Lung (tissue), 12 donors: ENCODE data around the gene APOA1. TPM values are rescaled to one million over a fixed set of nuclear protein-coding genes. Genes with fewer than 3 reads are reported as not detected.

ENCODE experiments used
- ATAC-seq: fragments of 200-7000 bp; cut with Tn5 transposase; one replicate; pipeline ENCODE4 v1.9.1; 2020; ENCODE audit warnings: moderate number of reproducible peaks; ENCODE audit not compliant: insufficient read depth, low FRiP score
- DNase-seq, 3 donors: peaks; one replicate each; pipeline ENCODE4 v3.0.0-alpha.2; 2013 to 2017
- H3K27ac ChIP-seq, 2 donors: one replicate each; pipeline ENCODE4 v1.5.1; 2013; ENCODE audit warnings: mild to moderate bottlenecking in 2 of 2, moderate library complexity in 2 of 2, control low read depth in 1 of 2, inconsistent platforms in 1 of 2, low read depth in 1 of 2, low read length in 1 of 2
- H3K27me3 ChIP-seq, 3 donors: one replicate each; pipeline ENCODE4 v1.5.1; 2013; ENCODE audit warnings: low read length in 2 of 3; ENCODE audit not compliant: control insufficient read depth in 3 of 3, insufficient read depth in 3 of 3
- H3K36me3 ChIP-seq, 4 donors: one replicate each; pipeline ENCODE4 v1.5.1; 2013; ENCODE audit warnings: low read length in 4 of 4, mild to moderate bottlenecking in 1 of 4, moderate library complexity in 1 of 4; ENCODE audit not compliant: control insufficient read depth in 4 of 4, insufficient read depth in 4 of 4
- H3K4me1 ChIP-seq, 5 donors: one replicate each; pipeline ENCODE4 v1.5.1; 2013; ENCODE audit warnings: low read length in 5 of 5, mild to moderate bottlenecking in 2 of 5, moderate library complexity in 1 of 5; ENCODE audit not compliant: control insufficient read depth in 5 of 5, insufficient read depth in 5 of 5
- H3K4me3 ChIP-seq: one replicate; pipeline ENCODE4 v1.5.1; 2013; ENCODE audit warnings: mild to moderate bottlenecking, control low read depth, moderate library complexity
- H3K9ac ChIP-seq, 2 donors: one replicate each; pipeline ENCODE4 v1.5.1; 2013; ENCODE audit warnings: low read length in 2 of 2, control low read depth in 1 of 2; ENCODE audit not compliant: insufficient read depth in 1 of 2
- H3K9me3 ChIP-seq, 4 donors: one replicate each; pipeline ENCODE4 v1.5.1; 2013; ENCODE audit warnings: low read length in 3 of 4, mild to moderate bottlenecking in 1 of 4, moderate library complexity in 1 of 4; ENCODE audit not compliant: control insufficient read depth in 4 of 4, insufficient read depth in 3 of 4
- WGBS, 2 donors: extraction: QIAGEN DNeasy Blood & Tissue Kit; methylation state at CpG; one replicate each; pipeline ENCODE4 v1.1.7; 2013; 5-methylcytosine and 5-hydroxymethylcytosine counted together
- polyA plus RNA-seq, 2 donors: library from polyadenylated mRNA; stranded (reverse); fragments of 200-250 nt; gene quantifications; one replicate each; pipeline ENCODE4 v1.2.1, GENCODE V29; 2013
- total RNA-seq, 2 donors: library from RNA; depleted of rRNA in 1 of 2; stranded (reverse); fragments of >200 nt in 1 of 2; gene quantifications; one replicate each; pipeline ENCODE4 v1.2.1, GENCODE V29; 2014 to 2021
- TF ChIP-seq, protein P1 (sequence below): IDR thresholded peaks from 2 replicates; pipeline ENCODE4 v1.5.1; 2012; ENCODE audit warnings: mild to moderate bottlenecking; ENCODE audit errors: control extremely low read depth, extremely low read depth
- donor health status: control.
- donor health status: control.
- donor health status: Bipolar disorder and iron deficiency.
- donor health status: healthy.
- donor health status: DM: yes; HTN: yes; CAD: no.

The APOA1 gene
- total and polyA plus RNA-seq, 4 donors: 1.2 to 18.2 (median 3.1) TPM

GRCh38 chr11:116844722-116845121, 7.3 kb upstream of the APOA1 start:
- ATAC-seq (no peak), DNase-seq (no peak)
- Histone ChIP-seq H3K4me1 (peaks cover 0 to 14% (median 0%) of the 10 kb centered on the region in 5 donors), H3K27ac (no peak overlapping the region), H3K9ac (no peak overlapping the region), H3K9me3 (no peaks in the 10 kb centered on the region), H3K27me3 (no peaks in the 10 kb centered on the region), H3K4me3 (no peak overlapping the region), H3K36me3 (peaks cover 20 to 37% (median 31%) of the 10 kb centered on the region in 4 donors)
- WGBS, 2 donors: 94 to 95% methylated on average over 4 of the region's 4 CpGs
- TF ChIP-seq, protein P1, sequence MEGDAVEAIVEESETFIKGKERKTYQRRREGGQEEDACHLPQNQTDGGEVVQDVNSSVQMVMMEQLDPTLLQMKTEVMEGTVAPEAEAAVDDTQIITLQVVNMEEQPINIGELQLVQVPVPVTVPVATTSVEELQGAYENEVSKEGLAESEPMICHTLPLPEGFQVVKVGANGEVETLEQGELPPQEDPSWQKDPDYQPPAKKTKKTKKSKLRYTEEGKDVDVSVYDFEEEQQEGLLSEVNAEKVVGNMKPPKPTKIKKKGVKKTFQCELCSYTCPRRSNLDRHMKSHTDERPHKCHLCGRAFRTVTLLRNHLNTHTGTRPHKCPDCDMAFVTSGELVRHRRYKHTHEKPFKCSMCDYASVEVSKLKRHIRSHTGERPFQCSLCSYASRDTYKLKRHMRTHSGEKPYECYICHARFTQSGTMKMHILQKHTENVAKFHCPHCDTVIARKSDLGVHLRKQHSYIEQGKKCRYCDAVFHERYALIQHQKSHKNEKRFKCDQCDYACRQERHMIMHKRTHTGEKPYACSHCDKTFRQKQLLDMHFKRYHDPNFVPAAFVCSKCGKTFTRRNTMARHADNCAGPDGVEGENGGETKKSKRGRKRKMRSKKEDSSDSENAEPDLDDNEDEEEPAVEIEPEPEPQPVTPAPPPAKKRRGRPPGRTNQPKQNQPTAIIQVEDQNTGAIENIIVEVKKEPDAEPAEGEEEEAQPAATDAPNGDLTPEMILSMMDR: no peak

DNA sequence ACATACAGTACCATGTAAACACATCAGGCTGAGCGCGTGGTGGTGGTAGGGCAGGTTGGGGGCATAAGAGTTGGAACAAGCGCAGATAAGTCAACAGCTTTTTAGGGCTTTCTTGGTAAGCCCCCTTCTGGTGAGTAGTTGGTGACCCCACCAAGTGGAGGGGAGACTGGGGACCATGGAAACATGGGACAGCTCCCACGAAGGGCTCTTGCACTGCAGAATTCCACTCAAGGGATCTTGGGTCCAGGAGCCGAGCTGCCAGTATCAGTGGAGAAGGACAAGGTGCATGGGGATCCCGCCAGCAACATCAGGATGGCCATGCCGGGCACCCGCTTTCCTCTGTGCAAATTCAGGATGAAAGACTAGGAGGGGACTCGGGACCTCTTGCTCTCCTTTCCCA, 6.2 kb upstream of the APOA1 start:
- no peak overlapping the region for H3K4me3 ChIP-seq
- H3K36me3 ChIP-seq: peaks cover 20 to 32% (median 28%) of the 10 kb centered on the region in 4 donors
- no peak overlapping the region for H3K27ac ChIP-seq
- H3K9me3 ChIP-seq: no peaks in the 10 kb centered on the region
- peaks cover 0 to 22% (median 0%) of the 10 kb centered on the region in 5 donors for H3K4me1 ChIP-seq
- no peak overlapping the region for H3K9ac ChIP-seq
- no peaks in the 10 kb centered on the region for H3K27me3 ChIP-seq
- DNase-seq (no peak), ATAC-seq (no peak)
- WGBS, 2 donors: 95 to 96% methylated on average over 9 of the region's 9 CpGs
- TF ChIP-seq, protein P1: no peak

DNA sequence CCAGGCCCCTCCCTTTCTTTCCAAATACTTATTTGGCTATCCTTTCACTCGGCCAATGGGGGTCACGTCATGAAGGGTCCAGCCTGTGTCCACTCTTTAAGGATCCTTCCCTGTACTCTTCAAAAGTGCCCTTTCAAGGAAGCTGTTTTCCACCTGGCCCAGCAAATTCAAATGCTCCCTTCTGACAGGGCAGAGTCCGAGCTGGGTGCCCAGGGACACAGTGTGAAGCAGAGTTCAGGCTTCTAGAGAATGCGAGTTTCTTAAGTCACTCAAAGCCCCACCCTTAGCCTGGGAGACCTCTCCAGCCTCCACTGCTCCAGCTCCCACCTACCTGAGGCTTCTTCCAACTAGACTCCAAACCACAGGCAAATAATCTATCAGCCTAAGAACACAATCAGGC, 5.5 kb upstream of the APOA1 start:
- Histone ChIP-seq H3K27me3 (no peaks in the 10 kb centered on the region), H3K9ac (no peak overlapping the region), H3K27ac (no peak overlapping the region), H3K4me3 (no peak overlapping the region), H3K9me3 (no peaks in the 10 kb centered on the region), H3K4me1 (peaks cover 0 to 22% (median 0%) of the 10 kb centered on the region in 5 donors), H3K36me3 (peaks cover 16 to 29% (median 28%) of the 10 kb centered on the region in 4 donors)
- WGBS, 2 donors: 79 to 84% methylated on average over 4 of the region's 4 CpGs
- DNase-seq (no peak), ATAC-seq (no peak)
- TF ChIP-seq, protein P1: no peak

DNA sequence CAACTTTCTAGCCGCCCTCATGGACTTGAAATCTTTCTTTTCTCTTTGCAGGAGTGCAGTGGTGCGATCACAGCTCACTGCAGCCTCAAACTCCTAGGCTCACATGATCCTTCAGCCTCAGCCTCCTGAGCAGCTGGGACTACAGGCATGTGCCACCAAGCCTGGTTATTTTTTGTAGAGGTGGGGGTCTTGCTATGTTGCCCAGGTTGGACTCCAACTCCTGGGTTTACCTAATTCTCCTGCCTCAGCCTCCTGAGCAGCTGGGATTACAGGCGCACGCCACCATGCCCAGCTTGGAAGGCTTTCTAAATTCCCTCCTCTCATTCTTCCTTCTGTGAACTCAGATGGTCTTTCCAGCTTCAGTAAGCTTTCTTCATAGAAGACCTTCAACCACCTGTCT, 4.7 kb upstream of the APOA1 start:
- ATAC-seq (no peak), DNase-seq (no peak)
- Histone ChIP-seq H3K9ac (no peak overlapping the region), H3K27ac (no peak overlapping the region), H3K4me3 (no peak overlapping the region), H3K4me1 (peaks cover 0 to 30% (median 0%) of the 10 kb centered on the region in 5 donors), H3K36me3 (peaks cover 15 to 23% (median 21%) of the 10 kb centered on the region in 4 donors), H3K27me3 (no peaks in the 10 kb centered on the region), H3K9me3 (no peaks in the 10 kb centered on the region)
- TF ChIP-seq, protein P1: no peak
- WGBS, 2 donors: 97 to 98% methylated on average over 4 of the region's 4 CpGs
